HG02938 (cell line): ENCODE results near the gene TTLL6.
"Not testable (repeated sequence)": the region's sequence is repeated elsewhere in the genome, so short reads cannot be mapped to it uniquely, and the experiment has no call there.

Experiments
- ATAC-seq: cut with Tn5 transposase; IDR thresholded peaks from one replicate; pipeline ENCODE4 v1.9.1; 2021; ENCODE audit warnings: mild to moderate bottlenecking, moderate library complexity; ENCODE audit not compliant: unreplicated experiment

Gene TTLL6

DNA sequence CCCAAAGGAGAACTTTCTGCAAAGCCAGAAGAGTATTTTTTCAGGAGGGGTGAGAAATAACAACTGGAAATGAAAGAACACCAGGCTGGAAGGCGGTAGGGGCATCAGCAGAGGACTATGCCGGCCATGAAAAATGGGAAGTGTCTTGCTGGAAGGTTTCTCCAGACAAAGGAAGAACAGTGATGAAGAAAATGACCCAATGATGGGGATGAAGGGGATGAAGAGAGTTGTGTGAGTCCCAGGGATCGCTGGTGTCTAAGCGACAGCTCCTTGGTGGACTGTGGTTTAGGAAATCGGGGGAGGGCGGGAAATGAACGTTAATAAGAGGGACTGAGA lies 623 bp downstream of the TTLL6 start:
- no peak for ATAC-seq

DNA sequence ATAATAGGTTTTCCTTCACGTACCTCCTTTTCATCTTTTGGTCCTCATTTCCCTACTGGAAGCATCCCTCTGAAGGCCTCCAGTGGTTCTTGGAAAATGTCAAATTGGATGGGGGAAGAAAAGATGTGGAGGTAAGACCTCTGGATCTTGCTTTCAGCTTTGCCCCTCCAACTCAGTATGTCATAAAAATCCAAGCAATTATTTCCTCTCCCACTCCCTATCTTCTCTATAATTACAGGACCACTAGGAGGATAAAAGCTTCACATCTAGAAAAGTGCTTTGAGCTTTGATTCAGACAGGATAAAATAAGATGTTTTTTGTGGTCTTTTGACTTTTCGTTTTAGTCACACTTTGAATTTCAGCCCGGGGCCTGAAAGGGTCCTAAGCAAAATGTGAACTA lies 1.7 kb downstream of the TTLL6 start:
- ATAC-seq = no peak

DNA sequence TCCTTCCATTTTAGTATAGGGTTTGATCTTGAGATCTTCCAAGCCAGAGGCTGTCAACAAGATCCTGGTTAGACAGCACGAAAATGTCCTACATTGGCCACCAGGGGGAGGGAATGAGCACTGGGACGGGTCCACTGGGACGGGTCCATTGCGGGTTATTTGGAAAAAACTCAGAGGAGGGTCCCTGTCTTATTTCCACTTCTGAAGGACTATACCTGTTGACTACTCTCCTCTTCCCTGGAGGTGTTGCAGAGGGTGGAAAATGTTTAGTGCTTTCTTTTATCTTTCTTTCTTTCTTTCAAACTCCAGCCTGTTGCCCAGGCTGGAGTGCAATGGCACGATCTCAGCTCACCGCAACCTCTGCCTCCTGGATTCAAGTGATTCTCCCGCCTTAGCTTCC lies 2.5 kb downstream of the TTLL6 start:
- no peak for ATAC-seq

DNA sequence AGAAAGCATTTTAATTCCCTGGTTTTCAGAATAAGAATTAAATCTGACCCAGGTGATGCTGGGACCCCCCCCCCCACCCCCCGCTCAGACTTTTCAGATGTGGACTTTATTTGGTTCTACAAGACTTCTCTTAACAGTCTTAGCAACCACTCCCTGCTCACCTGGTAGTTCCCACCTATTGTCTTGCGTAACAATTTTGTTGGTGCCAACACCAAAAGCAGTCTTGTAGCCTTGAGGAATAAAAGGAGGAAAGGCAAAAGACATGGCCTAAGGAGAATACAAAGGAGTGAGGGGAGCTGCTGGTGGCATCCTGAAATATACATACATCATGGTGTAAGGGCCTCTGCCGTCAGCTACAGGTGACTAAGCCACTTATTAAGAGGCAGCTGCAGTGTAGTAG lies 5.0 kb downstream of the TTLL6 start:
- ATAC-seq = no peak

DNA sequence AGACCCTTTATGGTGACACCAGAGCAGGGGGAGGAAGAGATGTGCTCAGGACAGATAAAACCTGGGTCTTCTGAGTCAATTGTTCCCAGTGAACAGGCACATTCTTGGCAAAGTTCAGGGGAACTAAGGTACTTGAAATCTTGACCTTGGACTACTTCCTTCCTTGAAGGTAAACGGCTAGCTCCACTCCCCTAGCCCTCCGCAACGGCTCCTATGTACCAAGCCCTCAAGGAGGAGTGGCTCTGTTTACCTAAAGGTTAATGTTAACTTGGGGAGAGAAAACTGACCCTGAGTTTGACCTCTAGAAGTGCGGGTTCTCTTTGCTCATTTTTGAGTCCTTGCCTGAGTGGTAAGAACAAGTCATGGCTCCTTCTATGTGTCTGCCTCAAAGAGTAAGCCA lies 7.8 kb downstream of the TTLL6 start:
- no peak for ATAC-seq

DNA sequence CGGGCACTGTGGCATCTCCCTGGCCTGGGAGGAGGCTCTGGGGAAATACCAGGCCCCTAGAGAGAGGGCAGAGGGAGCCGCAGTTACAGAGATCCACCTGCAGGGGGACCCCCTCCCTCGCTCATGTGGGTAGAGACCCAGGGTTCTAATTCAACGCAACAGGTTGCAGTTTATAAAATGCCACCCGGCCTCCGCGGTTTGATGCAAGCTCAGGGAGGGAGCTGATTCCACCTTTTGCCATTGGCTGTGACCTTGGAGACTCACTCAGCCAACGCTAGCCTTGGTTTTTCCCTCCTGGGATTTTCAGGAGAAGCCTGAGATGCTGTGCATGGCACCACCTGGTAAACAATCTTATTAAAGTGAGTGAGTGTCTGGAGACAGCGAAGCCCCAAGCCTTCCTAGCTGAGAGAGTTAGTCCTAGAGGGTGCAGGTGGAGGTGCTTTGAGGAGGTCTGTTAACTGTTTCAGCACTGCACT lies 12.1 kb downstream of the TTLL6 start:
- ATAC-seq = no peak

DNA sequence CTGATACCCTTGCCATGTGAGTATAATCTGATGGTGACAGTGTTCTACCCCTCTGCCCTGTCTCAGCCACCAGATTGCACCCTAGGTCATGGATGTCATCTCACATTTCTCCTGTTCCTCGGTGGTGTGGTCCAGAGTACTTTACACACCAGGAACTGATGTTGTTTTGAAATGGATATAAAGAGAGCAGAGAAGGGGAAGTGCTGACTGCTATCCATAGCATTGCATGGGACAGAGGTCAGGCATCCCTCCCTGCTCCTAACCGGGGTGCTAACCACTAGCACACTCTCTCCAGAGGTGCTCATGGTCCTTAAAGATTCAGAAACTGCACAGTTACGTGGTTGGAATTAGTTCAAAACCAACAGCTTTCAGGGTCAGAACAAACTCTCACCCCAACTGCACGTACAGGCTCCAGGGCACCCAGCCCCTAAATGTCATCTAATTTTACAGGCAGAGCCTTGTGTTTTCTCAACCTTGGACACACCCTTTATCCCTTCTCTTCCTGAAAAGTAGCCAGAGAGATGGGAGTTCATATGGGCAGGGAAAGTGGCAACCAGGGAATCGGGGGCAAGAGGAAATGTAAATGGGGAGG lies 16.3 kb downstream of the TTLL6 start:
- ATAC-seq = no peak

DNA sequence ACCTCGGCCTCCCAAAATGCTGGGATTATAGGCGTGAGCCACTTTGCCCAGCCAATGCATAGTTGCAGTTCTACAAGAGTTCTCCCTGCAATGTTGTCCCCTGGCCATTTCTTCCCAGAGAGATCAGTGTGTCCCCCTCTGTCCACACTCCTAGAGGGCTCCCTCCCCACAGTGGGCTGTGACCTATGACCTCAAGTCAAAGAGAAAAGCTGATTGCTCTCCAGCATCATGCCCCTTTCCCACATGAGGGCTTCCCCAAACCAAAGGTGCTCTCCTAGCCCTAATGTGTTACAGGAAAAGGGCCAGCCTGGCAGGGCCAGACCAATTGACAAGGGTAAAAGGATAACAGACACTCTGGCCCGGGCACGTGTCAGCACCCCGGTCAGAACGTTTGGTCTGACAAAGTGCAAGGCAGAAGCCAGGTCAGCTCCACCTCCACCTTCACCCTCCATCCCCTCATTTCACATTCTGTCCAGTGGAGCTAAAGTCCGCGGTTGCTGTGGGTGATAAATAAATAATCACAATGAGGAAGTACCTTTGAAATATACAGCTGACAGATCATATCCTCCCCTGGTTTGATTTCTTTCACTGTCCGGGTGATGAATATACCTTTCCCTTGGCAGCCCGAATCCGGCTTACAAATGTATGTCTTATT lies 17.8 kb downstream of the TTLL6 start:
- no peak for ATAC-seq

DNA sequence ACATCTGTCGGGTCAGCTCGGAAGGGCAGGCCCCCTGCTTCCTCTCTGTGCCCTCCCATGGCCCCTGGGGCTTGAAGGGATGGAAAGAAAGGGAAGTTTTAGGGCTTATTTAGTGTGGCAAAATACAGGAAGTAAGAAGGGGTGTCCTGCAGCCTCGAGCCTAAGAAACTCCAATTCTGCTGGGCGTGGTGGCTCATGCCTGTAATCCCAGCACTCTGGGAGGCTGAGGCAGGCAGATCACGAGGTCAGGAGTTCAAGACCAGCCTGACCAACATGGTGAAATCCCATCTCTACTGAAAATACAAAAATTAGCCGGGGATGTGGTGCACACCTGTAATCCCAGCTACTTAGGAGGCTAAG lies 20.9 kb downstream of the TTLL6 start:
- not testable (repeated sequence) for ATAC-seq

DNA sequence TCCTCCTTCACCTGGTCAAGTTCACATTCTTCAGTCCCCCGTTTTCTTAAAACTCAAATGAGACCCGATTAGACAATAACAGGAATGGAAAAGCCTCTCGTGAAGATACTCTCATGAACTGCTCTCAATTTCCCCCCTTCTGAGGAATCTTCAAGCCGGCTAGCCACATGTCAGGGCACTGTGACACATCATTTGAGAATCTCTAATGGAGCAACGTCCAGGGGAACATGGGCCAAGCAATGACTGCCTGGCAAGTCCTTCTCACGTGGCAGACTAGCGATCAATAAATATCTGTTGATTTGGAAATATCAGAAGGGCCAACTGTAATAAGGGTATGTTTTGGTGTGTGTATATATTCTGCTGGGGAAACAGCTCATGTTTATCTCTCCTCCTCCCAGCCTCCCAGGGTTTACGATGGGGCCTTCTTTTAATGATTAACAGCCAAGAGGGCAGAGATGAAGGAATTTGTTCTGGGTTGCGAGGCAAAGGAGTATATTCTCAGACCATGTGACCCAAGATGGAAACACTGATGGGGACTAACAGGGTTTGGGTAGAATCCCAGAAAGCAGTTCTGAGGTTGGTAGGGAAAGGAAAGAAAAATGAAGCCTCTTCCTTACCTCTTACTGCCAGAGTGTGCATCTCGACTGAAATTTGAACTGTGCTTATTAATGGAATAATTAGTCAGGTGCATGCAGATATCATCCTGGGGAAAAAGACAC lies 21.4 kb downstream of the TTLL6 start:
- no peak for ATAC-seq

DNA sequence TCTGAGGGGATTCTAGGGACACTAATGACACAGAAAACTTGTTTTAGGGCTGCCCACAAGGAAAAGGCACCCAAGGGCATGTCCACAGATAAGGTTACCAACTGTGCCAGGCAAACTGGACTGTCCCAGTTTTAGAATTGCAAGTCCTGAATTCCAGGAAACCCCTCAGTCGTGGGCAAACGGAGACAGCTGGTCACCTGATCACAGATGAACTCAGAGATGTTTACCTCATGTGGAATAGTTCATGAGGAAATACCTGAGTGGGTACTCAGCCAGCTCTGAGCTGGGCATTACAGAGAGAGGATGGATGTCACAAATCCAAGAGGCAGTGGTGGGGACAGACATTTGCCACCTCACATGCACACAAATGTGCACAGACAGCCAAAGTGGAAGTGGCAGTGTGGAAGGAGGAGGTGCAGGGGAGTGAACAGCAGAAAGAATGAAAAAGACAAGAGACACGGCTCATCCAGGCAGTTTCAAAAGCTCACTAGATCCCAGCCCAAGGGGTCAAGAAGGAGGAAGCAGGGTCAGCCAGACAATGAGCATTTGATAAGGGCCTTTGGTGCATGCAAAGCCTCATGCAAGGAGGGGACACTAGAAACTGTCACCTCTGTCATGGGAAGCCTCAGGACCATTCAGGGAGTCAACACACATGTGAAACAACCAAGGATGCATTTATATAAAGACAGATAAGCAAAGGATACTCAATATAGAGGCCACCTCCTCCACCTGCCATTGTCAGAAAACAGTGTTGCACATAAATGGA lies 24.8 kb downstream of the TTLL6 start:
- no peak for ATAC-seq

DNA sequence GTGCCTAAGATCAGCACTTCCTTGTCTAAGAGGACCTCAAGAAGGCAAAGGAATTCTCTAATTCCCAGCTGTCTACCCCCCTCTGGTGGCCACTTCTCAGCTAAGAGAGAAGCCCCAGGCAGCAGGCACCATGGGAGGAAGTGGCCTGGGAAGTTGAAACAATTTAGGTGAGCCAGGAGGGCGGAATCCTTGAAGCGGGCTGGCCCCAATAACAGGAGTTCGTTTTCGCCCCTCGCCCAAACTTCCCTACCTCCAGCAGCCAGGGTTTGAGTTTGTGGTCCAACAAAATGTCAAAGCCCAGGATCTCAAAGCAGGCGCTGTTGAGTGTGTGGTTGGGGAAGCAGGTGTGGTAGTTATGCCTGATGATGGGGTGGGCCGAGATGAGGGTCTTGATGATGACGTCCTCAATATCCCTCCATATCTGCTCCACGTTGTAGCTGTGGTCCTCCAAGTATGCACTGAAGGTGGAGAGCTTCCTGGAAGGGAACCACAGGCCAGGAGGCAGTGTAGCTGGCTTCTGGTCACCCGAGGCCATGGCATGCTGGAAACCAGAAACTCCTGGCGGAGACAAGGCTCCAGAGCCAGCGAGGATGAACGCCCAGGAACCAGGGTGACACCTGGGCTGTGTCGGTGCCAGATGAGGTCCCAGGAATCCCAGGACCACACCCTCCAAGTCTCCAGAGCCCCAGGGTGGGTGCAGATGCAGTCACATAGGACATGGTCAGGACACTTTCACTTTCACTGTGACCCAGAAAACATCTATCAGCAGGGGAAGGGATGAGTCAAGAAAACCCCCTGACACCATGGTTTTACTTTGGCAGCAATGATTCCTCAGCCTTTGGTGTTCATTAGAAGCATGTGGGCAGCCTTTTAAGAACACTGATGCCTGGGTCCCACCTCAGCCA lies 25.6 kb downstream of the TTLL6 start:
- no peak for ATAC-seq

DNA sequence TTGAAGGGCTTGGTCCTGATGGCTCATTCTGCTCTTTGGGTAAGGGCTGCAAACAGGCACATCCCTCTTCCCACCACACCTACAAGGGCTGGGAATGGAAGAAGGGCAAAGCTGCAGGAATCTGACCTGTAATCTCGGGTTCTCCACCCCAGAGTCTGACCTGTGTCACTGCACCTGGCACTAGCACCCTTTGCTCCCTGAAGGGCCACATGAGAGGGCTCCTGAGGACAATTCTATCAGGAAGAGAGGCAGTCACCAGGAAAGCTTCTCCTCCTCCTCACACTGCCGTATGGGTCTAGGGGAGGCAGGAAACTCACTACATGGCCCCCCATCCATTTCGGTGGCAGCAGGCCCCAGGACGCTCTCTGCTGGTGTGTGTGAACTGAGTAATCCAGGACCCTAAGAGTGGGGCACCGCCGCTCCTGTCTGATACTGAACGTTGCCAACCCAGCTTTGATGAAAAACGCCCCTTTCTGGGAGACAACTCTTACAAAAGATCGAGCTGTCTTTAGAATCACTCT lies 26.4 kb downstream of the TTLL6 start:
- no peak for ATAC-seq

DNA sequence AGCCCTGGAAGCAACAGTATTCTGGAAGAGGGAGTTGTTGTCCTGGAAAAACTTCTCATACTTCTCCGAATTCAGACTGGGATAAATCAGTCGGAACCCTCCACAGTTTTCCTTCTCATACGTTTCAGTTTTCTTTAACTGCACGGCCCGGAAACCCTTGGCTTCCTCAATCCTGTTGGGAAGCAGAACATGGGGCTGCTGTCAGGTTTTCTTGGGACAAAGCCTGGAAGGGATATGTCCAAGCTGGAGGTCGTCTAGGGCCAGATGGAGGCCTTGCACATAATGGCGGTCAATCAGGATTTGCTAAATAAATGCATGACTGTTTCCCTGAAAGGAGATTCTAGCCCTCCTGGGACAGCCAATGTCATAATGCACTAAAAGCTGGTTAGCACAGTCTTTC lies 29.2 kb downstream of the TTLL6 start:
- ATAC-seq = no peak

DNA sequence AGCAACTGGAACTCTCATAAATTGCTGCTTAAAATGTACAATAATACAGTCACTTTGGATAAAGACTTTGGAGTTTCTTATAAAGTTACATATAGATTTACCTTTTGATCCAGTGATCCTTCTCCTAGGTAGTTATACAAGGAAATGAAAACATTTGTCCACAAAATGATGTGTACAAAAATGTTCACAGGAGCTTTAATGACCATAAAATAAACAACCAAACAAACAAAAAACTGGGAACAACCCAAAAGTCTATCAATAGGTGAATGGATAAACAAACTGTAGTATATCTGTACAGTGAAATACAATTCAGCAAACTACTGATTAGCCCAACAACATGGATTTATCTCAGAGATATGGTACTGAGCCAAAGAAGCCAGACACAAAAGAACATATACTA lies 37.6 kb downstream of the TTLL6 start:
- no peak for ATAC-seq

DNA sequence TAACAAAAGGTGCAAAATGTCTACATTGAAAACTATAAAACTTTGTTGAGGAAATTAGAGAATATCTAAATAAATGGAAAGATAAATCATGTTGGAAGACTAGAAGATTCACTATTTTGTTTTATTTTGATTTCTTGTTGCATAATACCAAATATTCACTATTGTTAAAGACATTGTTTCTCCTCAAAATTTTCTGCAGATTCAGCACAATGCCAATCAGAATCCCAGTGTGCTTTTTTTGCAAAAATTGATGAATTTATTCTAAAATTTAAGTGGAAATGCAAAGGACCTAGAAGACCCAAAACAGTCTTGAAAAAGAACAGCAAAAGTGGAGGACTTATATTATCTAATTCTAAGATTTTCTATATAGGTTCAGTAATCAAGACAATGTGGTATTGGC lies 40.4 kb downstream of the TTLL6 start:
- no peak for ATAC-seq

DNA sequence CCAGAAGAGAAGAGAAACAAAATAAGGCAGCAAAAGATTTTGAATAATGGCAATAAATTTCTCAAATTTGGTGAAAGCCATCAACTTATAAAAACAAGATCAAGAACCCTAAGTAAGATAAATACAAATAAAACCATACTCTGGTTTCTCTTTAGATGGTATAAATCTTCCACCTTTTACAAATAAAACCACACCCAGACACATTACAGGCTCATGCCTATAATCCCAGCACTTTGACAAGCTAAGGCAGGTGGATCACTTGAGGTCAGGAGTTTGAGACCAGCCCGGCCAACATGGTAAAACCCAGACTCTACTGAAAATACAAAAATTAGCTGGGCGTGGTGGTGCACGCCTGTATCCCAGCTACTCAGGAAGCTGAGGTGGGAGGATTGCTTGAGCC lies 43.8 kb downstream of the TTLL6 start:
- no peak for ATAC-seq

DNA sequence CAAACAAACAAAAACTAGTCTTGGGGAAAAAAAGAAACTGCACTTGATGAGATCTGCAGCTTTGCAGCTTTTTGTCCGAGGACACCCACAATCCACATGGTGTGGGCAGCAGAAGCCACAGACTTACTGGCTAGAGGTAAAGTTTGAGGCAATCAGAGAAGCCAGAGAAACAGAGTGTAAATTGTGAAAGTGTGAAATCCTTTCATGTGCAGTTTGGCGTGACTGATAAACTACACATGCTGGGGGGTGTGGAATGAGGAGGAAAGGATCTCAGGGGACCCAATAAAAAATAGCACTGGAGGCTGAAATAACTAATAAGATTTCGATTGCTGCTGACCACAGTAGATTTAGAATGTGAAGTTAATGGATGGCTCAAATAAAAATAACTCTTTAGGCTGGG lies 46.1 kb downstream of the TTLL6 start:
- ATAC-seq = no peak

DNA sequence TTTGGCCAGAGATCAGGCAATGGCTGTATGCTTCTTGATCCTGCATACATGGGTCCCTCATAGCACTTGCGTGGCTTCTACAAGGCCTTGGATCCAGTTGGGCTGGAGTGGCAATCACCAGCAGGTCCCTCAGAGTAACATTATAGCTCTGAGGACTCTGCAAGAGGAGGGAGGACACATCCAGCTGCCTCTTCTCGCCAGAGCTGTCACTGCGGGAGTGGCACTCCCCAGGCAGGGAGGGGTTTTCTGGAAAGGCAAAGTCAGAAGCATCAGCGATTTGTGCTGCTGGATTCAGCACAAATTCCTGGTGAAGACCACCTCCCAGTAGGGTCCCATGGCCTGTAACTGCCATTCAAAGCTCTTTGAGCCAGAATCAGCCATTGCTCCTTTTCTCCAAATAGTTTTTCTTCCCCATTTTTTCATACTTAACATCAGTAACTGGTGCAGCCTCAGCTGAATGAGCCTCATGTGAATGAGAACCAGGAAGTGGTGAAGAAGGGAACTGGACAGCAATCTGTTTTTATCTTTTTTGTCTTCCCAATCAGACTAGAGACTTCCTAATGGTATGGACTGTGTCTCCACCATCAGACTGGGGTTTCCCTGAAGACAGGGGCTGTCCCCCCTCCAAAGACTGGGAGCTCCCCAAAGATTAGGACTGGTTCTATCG lies 47.9 kb downstream of the TTLL6 start:
- ATAC-seq = no peak

DNA sequence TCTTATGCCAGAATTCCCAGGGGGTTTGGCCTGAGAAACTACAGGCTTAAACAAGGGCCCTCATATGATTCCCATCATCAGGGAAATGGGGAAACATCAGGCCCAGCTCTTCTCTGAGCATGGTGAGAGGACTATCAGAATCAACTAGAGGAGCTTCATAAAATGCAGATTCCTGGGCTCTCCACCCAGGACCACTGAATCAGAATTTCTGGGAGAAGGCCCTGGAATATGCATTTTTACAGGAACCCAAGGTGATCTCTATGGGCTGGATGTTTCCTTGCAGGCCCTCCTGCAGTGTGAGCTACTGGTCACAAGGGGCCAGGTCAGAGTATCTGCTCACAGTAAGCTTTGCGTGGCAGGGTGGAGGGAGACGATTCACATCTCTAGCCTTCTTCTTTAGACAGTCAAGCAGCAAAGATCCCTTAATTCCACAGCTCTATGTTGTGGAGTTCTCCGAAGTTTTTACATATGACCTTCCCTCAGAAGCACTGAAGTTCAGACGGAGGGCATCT lies 49.7 kb downstream of the TTLL6 start:
- no peak for ATAC-seq
